Kidney (tissue), 14 donors: ENCODE data around the gene PIK3R1. TPM values are rescaled to one million over a fixed set of nuclear protein-coding genes. Genes with fewer than 3 reads are reported as not detected.

Experiments
- DNase-seq, 5 donors: peaks; one replicate each; pipeline ENCODE4 v3.0.0-alpha.2; 2013 to 2020
- FAIRE-seq: peaks from 2 replicates; lab custom pipeline; 2012; peaks lifted over from hg19 to GRCh38; lab: Jason Lieb, UNC
- H3K27ac ChIP-seq, 2 donors: one replicate each; pipeline ENCODE4 v1.7.0; 2013; ENCODE audit warnings: low read depth in 2 of 2, low read length in 2 of 2, inconsistent platforms in 1 of 2
- H3K27me3 ChIP-seq: one replicate; pipeline ENCODE4 v1.7.1; 2013; ENCODE audit warnings: low read length, inconsistent platforms; ENCODE audit not compliant: control insufficient read depth, insufficient read depth
- H3K36me3 ChIP-seq, 3 donors: one replicate each; pipeline versions ENCODE4 v1.7.0 to v1.7.1; 2013; ENCODE audit warnings: low read length in 3 of 3, control low read depth in 1 of 3, inconsistent platforms in 1 of 3; ENCODE audit not compliant: insufficient read depth in 3 of 3, control insufficient read depth in 2 of 3
- H3K4me1 ChIP-seq, 3 donors: one replicate each; pipeline versions ENCODE4 v1.7.0 to v1.7.1; 2013; ENCODE audit warnings: low read length in 3 of 3, inconsistent platforms in 1 of 3, low read depth in 1 of 3; ENCODE audit not compliant: control insufficient read depth in 2 of 3, insufficient read depth in 2 of 3
- H3K4me3 ChIP-seq, 3 donors: one replicate each; pipeline versions ENCODE4 v1.7.0 to v1.8.1; 2013; ENCODE audit warnings: low read length in 3 of 3, control low read depth in 1 of 3, inconsistent platforms in 1 of 3
- H3K9ac ChIP-seq, 3 donors: one replicate each; pipeline versions ENCODE4 v1.7.0 to v1.7.1; 2013; ENCODE audit warnings: low read length in 3 of 3, control low read depth in 1 of 3, inconsistent platforms in 1 of 3
- H3K9me3 ChIP-seq, 3 donors: one replicate each; pipeline versions ENCODE4 v1.7.0 to v1.7.1; 2013; ENCODE audit warnings: low read length in 3 of 3, control low read depth in 1 of 3, inconsistent platforms in 1 of 3; ENCODE audit not compliant: control insufficient read depth in 2 of 3, insufficient read depth in 1 of 3
- intact Hi-C: fragments of 100-400 bp; cut with DNase I; formaldehyde crosslinking; loops from one replicate; pipeline ENCODE4 v1.11.1; 2022
- polyA plus RNA-seq: library from polyadenylated mRNA; stranded (reverse); fragments of 350-450 nt; fragmentation: Illumina TruSeq; extraction: RNeasy Lipid Tissue Mini Kit (QIAGEN cat#74804); gene quantifications from one replicate; pipeline ENCODE4 v1.2.3, GENCODE V29; 2014; ENCODE audit warnings: low read depth, low replicate concordance; ENCODE audit not compliant: insufficient read depth
- total RNA-seq: library from RNA; stranded (reverse); fragmentation: NEBNext Ultra II Directional; extraction: Animal tissue kit (Norgen Biotek cat#: 25700); gene quantifications from one replicate; pipeline ENCODE4 v1.2.1, GENCODE V29; 2021
- TF ChIP-seq, protein P1 (sequence below): IDR thresholded peaks from 3 replicates; pipeline ENCODE4 v1.5.1; 2012; ENCODE audit warnings: mild to moderate bottlenecking, moderate library complexity, borderline replicate concordance; ENCODE audit not compliant: insufficient read depth; ENCODE audit errors: extremely low read depth
- donor health status: control.
- donor health status: control.
- donor health status: control.
- donor health status: control.
- donor health status: control.
- donor health status: DM: yes; HTN: yes; CAD: no.
- donor health status: Normal renal cell carcinoma (clear cell type).

The PIK3R1 gene
- total and polyA plus RNA-seq, 2 donors from 2014 or later: 26.6 to 138 TPM

DNA sequence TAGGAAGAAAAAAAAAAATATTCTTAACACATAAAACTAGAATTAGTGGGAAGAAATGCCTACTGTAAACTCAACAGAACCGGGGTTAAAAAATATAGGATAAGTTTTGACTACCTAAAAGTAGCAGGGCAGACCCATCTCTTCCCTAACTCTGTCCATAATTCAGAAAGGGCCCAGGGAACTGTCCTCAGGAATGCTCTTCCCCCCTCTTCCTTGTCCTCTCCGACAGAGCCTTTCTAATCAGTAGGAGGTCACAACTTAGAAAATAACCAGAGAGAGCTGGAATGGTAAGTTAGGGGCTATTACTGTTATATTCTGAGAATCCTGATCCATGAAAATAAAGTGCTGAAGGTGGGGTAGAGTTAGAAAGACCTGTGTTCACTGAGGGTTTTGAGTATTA, 22.2 kb downstream of the PIK3R1 start:
- no peak overlapping the region for H3K9ac ChIP-seq
- H3K4me1 ChIP-seq: peaks cover 3 to 11% (median 10%) of the 10 kb centered on the region in 3 donors
- no peaks in the 10 kb centered on the region for H3K27me3 ChIP-seq
- H3K36me3 ChIP-seq: no peaks in the 10 kb centered on the region
- FAIRE-seq (no peak), DNase-seq (no peak)
- H3K9me3 ChIP-seq: no peaks in the 10 kb centered on the region
- H3K27ac ChIP-seq: no peak overlapping the region
- TF ChIP-seq, protein P1, sequence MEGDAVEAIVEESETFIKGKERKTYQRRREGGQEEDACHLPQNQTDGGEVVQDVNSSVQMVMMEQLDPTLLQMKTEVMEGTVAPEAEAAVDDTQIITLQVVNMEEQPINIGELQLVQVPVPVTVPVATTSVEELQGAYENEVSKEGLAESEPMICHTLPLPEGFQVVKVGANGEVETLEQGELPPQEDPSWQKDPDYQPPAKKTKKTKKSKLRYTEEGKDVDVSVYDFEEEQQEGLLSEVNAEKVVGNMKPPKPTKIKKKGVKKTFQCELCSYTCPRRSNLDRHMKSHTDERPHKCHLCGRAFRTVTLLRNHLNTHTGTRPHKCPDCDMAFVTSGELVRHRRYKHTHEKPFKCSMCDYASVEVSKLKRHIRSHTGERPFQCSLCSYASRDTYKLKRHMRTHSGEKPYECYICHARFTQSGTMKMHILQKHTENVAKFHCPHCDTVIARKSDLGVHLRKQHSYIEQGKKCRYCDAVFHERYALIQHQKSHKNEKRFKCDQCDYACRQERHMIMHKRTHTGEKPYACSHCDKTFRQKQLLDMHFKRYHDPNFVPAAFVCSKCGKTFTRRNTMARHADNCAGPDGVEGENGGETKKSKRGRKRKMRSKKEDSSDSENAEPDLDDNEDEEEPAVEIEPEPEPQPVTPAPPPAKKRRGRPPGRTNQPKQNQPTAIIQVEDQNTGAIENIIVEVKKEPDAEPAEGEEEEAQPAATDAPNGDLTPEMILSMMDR: no peak
- no peak overlapping the region for H3K4me3 ChIP-seq
- intact Hi-C loops: no loop called here

DNA sequence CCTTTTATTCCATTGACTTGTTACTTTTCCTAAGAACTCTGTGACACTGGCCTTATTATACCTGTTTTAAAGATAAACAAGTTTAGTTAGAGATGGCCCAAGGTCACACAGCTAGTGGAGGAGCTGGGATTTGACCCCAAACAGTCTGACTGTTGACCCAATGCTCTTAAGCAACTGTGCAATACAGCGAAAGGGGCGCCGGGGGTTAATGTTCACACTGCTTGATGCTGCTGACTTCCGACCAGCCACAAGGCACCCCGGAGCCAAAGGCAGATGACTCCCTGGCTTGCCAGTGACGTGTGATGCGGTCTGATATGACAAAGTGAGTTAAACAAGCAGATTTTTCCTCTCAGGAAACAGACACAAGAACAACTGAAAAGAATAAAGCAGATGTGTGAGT, 23.9 kb downstream of the PIK3R1 start:
- peaks cover 3 to 14% (median 11%) of the 10 kb centered on the region in 3 donors for H3K4me1 ChIP-seq
- H3K27me3 ChIP-seq: no peaks in the 10 kb centered on the region
- DNase-seq (peak in 4 of 5 donors; percentile 34 to 92 (median 60)), FAIRE-seq (peak; percentile 19)
- H3K27ac ChIP-seq: peak overlapping the region in 1 of 2 donors; percentile 51
- no peaks in the 10 kb centered on the region for H3K36me3 ChIP-seq
- no peak overlapping the region for H3K9ac ChIP-seq
- H3K9me3 ChIP-seq: no peaks in the 10 kb centered on the region
- peak overlapping the region in 2 of 3 donors; percentile 9 to 28 for H3K4me3 ChIP-seq
- intact Hi-C loops: no loop called here
- TF ChIP-seq, protein P1: no peak

DNA sequence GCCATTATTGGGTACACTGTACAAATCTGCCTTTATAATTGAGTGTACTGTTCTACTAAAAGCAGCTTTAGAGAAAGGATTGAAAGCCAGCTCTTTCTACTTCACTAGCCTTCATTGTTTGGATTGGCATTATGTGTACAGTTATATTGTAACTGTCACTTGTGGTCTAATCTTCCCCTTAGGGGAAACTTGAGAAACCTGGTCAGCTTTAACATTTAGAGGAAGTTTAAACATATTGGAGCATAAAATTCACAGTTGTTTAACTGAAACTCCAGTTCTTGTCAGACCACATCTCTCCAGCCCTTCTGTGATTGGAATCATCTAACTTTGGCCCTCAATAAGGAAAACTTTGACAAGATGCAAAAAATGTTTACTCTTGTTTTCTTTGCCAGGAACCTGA, 24.6 kb downstream of the PIK3R1 start:
- Histone ChIP-seq H3K9ac (no peak overlapping the region), H3K27ac (peak overlapping the region; percentile 3 to 32), H3K4me1 (peaks cover 3 to 14% (median 11%) of the 10 kb centered on the region in 3 donors), H3K36me3 (no peaks in the 10 kb centered on the region), H3K4me3 (no peak overlapping the region), H3K27me3 (no peaks in the 10 kb centered on the region), H3K9me3 (no peaks in the 10 kb centered on the region)
- DNase-seq (peak in 1 of 5 donors; percentile 42), FAIRE-seq (no peak)
- intact Hi-C loops: no loop called here
- TF ChIP-seq, protein P1: no peak

DNA sequence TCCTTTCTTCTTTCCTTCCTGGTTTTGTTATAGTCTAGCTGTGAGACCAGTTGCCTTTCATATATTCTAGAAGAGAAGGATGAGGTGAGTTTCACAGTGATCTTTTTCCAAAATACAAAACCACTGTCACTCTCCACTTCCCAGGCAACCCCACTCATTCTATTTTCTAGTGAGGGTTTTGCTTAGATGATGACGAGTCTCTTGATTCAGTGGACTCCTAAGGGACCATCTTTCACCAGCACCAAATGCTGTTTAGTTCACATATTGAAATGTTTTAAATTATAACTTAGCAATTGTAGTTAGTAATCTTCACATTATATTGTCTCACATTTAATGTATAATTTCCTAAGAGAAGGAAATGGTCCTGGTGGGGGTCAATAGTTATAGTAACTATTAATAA, 25.2 kb downstream of the PIK3R1 start:
- no peak overlapping the region for H3K4me3 ChIP-seq
- no peak overlapping the region for H3K9ac ChIP-seq
- H3K9me3 ChIP-seq: no peaks in the 10 kb centered on the region
- TF ChIP-seq, protein P1: no peak
- intact Hi-C loops: no loop called here
- H3K36me3 ChIP-seq: no peaks in the 10 kb centered on the region
- peaks cover 3 to 14% (median 11%) of the 10 kb centered on the region in 3 donors for H3K4me1 ChIP-seq
- FAIRE-seq (no peak), DNase-seq (no peak)
- no peak overlapping the region for H3K27ac ChIP-seq
- no peaks in the 10 kb centered on the region for H3K27me3 ChIP-seq
